CD4-positive, alpha-beta T cell treated with Interleukin-17A for 1 hour (primary cell): ENCODE measurements around the gene KIRREL1.

ENCODE experiments used
- DNase-seq: peaks from one replicate; pipeline ENCODE4 v3.0.0-alpha.2; 2020

Gene KIRREL1

GRCh38 chr1:158149175-158149574, 155.7 kb downstream of the KIRREL1 start:
- DNase-seq = no peak
